HCT116 (cell line): ENCODE measurements around the gene SPARCL1. TPM values are rescaled to one million over a fixed set of nuclear protein-coding genes. Genes with fewer than 3 reads are reported as not detected.

Experiments
- ATAC-seq: fragments of 200-7000 bp; cut with Tn5 transposase; 2 replicates; pipeline ENCODE4 v1.9.1; 2020; ENCODE audit warnings: mild to moderate bottlenecking, moderate library complexity
- BruUV-seq: library from RNA; stranded (reverse); fragments of 400-500 nt; replicated peaks from 2 replicates; lab custom pipeline; 2021; lab: Mats Ljungman, UMichigan
- CTCF ChIA-PET: fragments of 300-600 bp; sonication (Branson Sonifier 250); formaldehyde crosslinking; loops from one replicate; lab custom pipeline; 2021; ENCODE audit warnings: antibody characterized with exemption; lab: Charles Lee
- POLR2A ChIA-PET: fragments of 300-600, 350-600 bp; sonication (Branson Sonifier 250); formaldehyde crosslinking; loops from one replicate; lab custom pipeline; 2021; ENCODE audit warnings: antibody characterized with exemption; lab: Charles Lee
- RAD21 ChIA-PET, 2 experiments: fragments of 300-600 bp; sonication (Branson Sonifier 250); formaldehyde crosslinking; loops; one replicate each; lab custom pipeline; 2023; ENCODE audit warnings: low total read pairs in 2 of 2; ENCODE audit not compliant: uncharacterized antibody in 2 of 2, unreplicated experiment in 2 of 2, low non-redundant PET in 1 of 2; lab: Charles Lee
- DNase-seq: peaks from one replicate; pipeline ENCODE4 v3.0.0-alpha.2; 2010; ENCODE audit warnings: low read depth, low spot score
- H2AFZ ChIP-seq: fragments of 200-600 bp; shearing (Covaris generic), sonication (generic); 2 replicates; pipeline ENCODE4 v1.6.1; 2017; ENCODE audit warnings: low read depth, mixed run types, mixed read lengths, antibody characterized with exemption, low read length; ENCODE audit not compliant: poor library complexity, severe bottlenecking
- H3K27ac ChIP-seq: 2 replicates; pipeline ENCODE4 v1.5.1; 2012; ENCODE audit warnings: low read depth, low read length
- H3K27me3 ChIP-seq: fragments of 200-600 bp; sonication (generic); 2 replicates; pipeline ENCODE4 v1.6.1; 2016; ENCODE audit warnings: mixed run types, low read length, mixed read lengths; ENCODE audit not compliant: insufficient read depth
- H3K36me3 ChIP-seq, 2 experiments: fragments of 200-500 bp in 1 of 2; fragments of 200-600 bp in 1 of 2; sonication (Bioruptor generic) in 1 of 2; sonication (generic) in 1 of 2; 2 replicates each; pipeline versions ENCODE4 v1.5.1 to v1.6.1; 2014 to 2016; ENCODE audit warnings: low read length in 2 of 2, inconsistent platforms in 1 of 2, mixed read lengths in 1 of 2, mixed run types in 1 of 2; ENCODE audit not compliant: insufficient read depth in 2 of 2, control insufficient read depth in 1 of 2
- H3K4me1 ChIP-seq, 2 experiments: fragments of 200-600 bp in 1 of 2; sonication (generic) in 1 of 2; 2 replicates each; pipeline versions ENCODE4 v1.5.1 to v1.6.1; 2012 to 2017; ENCODE audit warnings: low read length in 2 of 2, inconsistent platforms in 1 of 2, mild to moderate bottlenecking in 1 of 2, mixed read lengths in 1 of 2, mixed run types in 1 of 2, moderate library complexity in 1 of 2; ENCODE audit not compliant: insufficient read depth in 2 of 2, control insufficient read depth in 1 of 2
- H3K4me2 ChIP-seq: fragments of 200-600 bp; sonication (generic); 2 replicates; pipeline ENCODE4 v1.6.1; 2017; ENCODE audit warnings: mixed run types, low read length, mixed read lengths
- H3K4me3 ChIP-seq, 2 experiments: fragments of 200-600 bp in 1 of 2; sonication (generic) in 1 of 2; replicated peaks in 1 of 2; 2 replicates each; pipeline ENCODE4 v1.5.1; 2011 to 2016; ENCODE audit warnings: low read length in 2 of 2, control low read depth in 1 of 2, low read depth in 1 of 2, mild to moderate bottlenecking in 1 of 2, mixed read lengths in 1 of 2, mixed run types in 1 of 2
- H3K79me2 ChIP-seq: fragments of 200-600 bp; sonication (generic); 2 replicates; pipeline ENCODE4 v1.6.1; 2017; ENCODE audit warnings: mild to moderate bottlenecking, mixed run types, low read length, moderate library complexity, mixed read lengths; ENCODE audit not compliant: insufficient read depth
- H3K9ac ChIP-seq: fragments of 200-600 bp; sonication (generic); 2 replicates; pipeline ENCODE4 v1.6.1; 2016; ENCODE audit warnings: low read length, mixed read lengths
- H3K9me2 ChIP-seq: fragments of 200-600 bp; sonication (generic), shearing (Covaris generic); 2 replicates; pipeline ENCODE4 v1.6.1; 2017; ENCODE audit warnings: mixed run types, mild to moderate bottlenecking, moderate library complexity; ENCODE audit not compliant: insufficient read depth
- H3K9me3 ChIP-seq, 2 experiments: fragments of 200-500 bp in 1 of 2; fragments of 200-600 bp in 1 of 2; sonication (Bioruptor generic) in 1 of 2; sonication (generic) in 1 of 2; 2 replicates each; pipeline ENCODE4 v1.6.1; 2014 to 2017; ENCODE audit warnings: low read length in 2 of 2, mixed read lengths in 2 of 2, inconsistent platforms in 1 of 2, low read depth in 1 of 2, mild to moderate bottlenecking in 1 of 2, mixed run types in 1 of 2, moderate library complexity in 1 of 2; ENCODE audit not compliant: control insufficient read depth in 1 of 2, insufficient read depth in 1 of 2
- H4K20me1 ChIP-seq: fragments of 200-600 bp; sonication (generic), shearing (Covaris generic); 2 replicates; pipeline ENCODE4 v1.6.1; 2017; ENCODE audit warnings: mixed run types, mild to moderate bottlenecking, moderate library complexity; ENCODE audit not compliant: insufficient read depth
- CEBPB ChIP-seq: IDR thresholded peaks from 2 replicates; pipeline ENCODE4 v1.6.1; 2012; ENCODE audit warnings: low read depth
- EGR1 ChIP-seq: IDR thresholded peaks from 2 replicates; pipeline ENCODE4 v1.6.1; 2012; ENCODE audit warnings: low read depth
- ELF1 ChIP-seq: IDR thresholded peaks from 2 replicates; pipeline ENCODE4 v1.6.1; 2012; ENCODE audit warnings: low read depth, borderline replicate concordance
- EZH2 ChIP-seq: fragments of 200-600 bp; sonication (generic); IDR thresholded peaks from 2 replicates; pipeline ENCODE4 v1.6.1; 2017; ENCODE audit warnings: antibody characterized with exemption, mixed run types
- EZH2phosphoT487 ChIP-seq: fragments of 200-600 bp; IDR thresholded peaks from 2 replicates; pipeline ENCODE4 v1.6.1; 2018; ENCODE audit warnings: antibody characterized with exemption, borderline replicate concordance
- FOSL1 ChIP-seq: IDR thresholded peaks from 2 replicates; pipeline ENCODE4 v1.6.1; 2012; ENCODE audit warnings: low read depth
- JUND ChIP-seq: IDR thresholded peaks from 2 replicates; pipeline ENCODE4 v1.6.1; 2012
- POLR2A ChIP-seq: IDR thresholded peaks from 2 replicates; pipeline ENCODE4 v1.7.0; 2011; ENCODE audit warnings: borderline replicate concordance; ENCODE audit not compliant: insufficient read depth, insufficient read length; ENCODE audit errors: extremely low read depth
- POLR2AphosphoS5 ChIP-seq: IDR thresholded peaks from 2 replicates; pipeline ENCODE4 v1.6.1; 2011; ENCODE audit warnings: mild to moderate bottlenecking, low read depth, low read length, moderate library complexity
- SIN3A ChIP-seq: IDR thresholded peaks from 2 replicates; pipeline ENCODE4 v1.6.1; 2012; ENCODE audit warnings: low read depth
- SRF ChIP-seq: IDR thresholded peaks from 2 replicates; pipeline ENCODE4 v1.6.1; 2012; ENCODE audit warnings: low read depth
- YY1 ChIP-seq: IDR thresholded peaks from 2 replicates; pipeline ENCODE4 v1.6.1; 2011; ENCODE audit warnings: low read length, low read depth, moderate library complexity, mild to moderate bottlenecking; ENCODE audit not compliant: insufficient replicate concordance; ENCODE audit errors: extremely low read depth
- intact Hi-C: fragments of 100-400 bp; cut with micrococcal nuclease; formaldehyde crosslinking; loops from 2 replicates; pipeline ENCODE4 v1.10.0; 2022
- total RNA-seq: library from RNA; stranded (reverse); gene quantifications from one replicate; pipeline ENCODE4 v1.2.1, GENCODE V29; 2021; ENCODE audit not compliant: unreplicated experiment
- TF ChIP-seq, protein P1 (sequence below): IDR thresholded peaks from 2 replicates; pipeline ENCODE4 v1.6.1; 2011; ENCODE audit warnings: mild to moderate bottlenecking, low read length, moderate library complexity; ENCODE audit not compliant: insufficient replicate concordance; ENCODE audit errors: extremely low read depth
- TF ChIP-seq, protein P2 (sequence below): IDR thresholded peaks from 2 replicates; pipeline ENCODE4 v1.6.1; 2012
- TF ChIP-seq, protein P3 (sequence below): IDR thresholded peaks from 2 replicates; pipeline ENCODE4 v1.6.1; 2012; ENCODE audit warnings: low read depth

Gene SPARCL1
- total RNA-seq, 1 experiment from 2014 or later: 0.96 TPM

DNA sequence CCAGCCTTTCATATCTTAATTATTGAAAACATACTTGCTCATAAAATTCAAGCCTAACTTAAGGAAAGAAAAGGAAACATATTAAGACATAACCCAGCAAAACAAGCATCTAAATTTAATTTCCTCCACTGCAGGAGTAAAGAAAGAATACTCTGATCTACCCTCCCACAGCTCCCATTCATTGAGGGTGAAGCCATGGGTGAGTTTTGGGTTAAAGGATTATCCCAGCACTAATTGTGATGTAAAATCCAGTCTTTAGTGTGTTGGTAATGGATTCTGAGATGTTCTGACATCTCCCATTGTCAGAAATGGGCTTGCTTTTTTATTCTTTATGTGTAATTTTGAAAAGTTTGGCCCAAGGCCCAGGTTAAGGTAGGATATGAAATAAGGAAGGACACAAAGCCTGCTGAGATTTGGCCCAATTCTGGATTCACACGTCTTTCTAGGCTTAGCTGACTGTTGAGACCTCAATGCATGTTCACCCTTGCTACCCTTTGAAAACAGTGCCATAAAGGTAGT lies 50.4 kb downstream of the SPARCL1 start:
- intact Hi-C loops: no loop called here
- Histone ChIP-seq H3K9ac (no peak overlapping the region), H4K20me1 (no peaks in the 10 kb centered on the region), H3K9me3 (no peaks in the 10 kb centered on the region), H3K9me2 (no peaks in the 10 kb centered on the region), H3K36me3 (no peaks in the 10 kb centered on the region), H3K27me3 (no peaks in the 10 kb centered on the region), H3K4me3 (no peak overlapping the region), H3K79me2 (no peaks in the 10 kb centered on the region), H2AFZ (no peak overlapping the region), H3K4me2 (no peak overlapping the region), H3K4me1 (no peaks in the 10 kb centered on the region), H3K27ac (no peak overlapping the region)
- ChIA-PET POLR2A (interaction anchor here (0.7 kb wide), 1 partner anchor 373 kb away, joined by 3 read pairs; no protein-coding TSS in a partner anchor), CTCF (no interaction called here), RAD21 (no interaction called here)
- no TSS peak for BruUV-seq
- TF ChIP-seq POLR2AphosphoS5 (no peak), SRF (no peak), YY1 (no peak), EGR1 (no peak), JUND (no peak), EZH2phosphoT487 (no peak), CEBPB (no peak), EZH2 (no peak), FOSL1 (no peak), POLR2A (no peak), SIN3A (no peak), ELF1 (no peak)
- TF ChIP-seq, protein P1, sequence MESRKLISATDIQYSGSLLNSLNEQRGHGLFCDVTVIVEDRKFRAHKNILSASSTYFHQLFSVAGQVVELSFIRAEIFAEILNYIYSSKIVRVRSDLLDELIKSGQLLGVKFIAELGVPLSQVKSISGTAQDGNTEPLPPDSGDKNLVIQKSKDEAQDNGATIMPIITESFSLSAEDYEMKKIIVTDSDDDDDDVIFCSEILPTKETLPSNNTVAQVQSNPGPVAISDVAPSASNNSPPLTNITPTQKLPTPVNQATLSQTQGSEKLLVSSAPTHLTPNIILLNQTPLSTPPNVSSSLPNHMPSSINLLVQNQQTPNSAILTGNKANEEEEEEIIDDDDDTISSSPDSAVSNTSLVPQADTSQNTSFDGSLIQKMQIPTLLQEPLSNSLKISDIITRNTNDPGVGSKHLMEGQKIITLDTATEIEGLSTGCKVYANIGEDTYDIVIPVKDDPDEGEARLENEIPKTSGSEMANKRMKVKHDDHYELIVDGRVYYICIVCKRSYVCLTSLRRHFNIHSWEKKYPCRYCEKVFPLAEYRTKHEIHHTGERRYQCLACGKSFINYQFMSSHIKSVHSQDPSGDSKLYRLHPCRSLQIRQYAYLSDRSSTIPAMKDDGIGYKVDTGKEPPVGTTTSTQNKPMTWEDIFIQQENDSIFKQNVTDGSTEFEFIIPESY: no peak
- TF ChIP-seq, protein P2, sequence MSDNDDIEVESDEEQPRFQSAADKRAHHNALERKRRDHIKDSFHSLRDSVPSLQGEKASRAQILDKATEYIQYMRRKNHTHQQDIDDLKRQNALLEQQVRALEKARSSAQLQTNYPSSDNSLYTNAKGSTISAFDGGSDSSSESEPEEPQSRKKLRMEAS: no peak
- TF ChIP-seq, protein P3, sequence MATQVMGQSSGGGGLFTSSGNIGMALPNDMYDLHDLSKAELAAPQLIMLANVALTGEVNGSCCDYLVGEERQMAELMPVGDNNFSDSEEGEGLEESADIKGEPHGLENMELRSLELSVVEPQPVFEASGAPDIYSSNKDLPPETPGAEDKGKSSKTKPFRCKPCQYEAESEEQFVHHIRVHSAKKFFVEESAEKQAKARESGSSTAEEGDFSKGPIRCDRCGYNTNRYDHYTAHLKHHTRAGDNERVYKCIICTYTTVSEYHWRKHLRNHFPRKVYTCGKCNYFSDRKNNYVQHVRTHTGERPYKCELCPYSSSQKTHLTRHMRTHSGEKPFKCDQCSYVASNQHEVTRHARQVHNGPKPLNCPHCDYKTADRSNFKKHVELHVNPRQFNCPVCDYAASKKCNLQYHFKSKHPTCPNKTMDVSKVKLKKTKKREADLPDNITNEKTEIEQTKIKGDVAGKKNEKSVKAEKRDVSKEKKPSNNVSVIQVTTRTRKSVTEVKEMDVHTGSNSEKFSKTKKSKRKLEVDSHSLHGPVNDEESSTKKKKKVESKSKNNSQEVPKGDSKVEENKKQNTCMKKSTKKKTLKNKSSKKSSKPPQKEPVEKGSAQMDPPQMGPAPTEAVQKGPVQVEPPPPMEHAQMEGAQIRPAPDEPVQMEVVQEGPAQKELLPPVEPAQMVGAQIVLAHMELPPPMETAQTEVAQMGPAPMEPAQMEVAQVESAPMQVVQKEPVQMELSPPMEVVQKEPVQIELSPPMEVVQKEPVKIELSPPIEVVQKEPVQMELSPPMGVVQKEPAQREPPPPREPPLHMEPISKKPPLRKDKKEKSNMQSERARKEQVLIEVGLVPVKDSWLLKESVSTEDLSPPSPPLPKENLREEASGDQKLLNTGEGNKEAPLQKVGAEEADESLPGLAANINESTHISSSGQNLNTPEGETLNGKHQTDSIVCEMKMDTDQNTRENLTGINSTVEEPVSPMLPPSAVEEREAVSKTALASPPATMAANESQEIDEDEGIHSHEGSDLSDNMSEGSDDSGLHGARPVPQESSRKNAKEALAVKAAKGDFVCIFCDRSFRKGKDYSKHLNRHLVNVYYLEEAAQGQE: no peak
- ATAC-seq (no peak), DNase-seq (no peak)
